Activated naive CD8-positive, alpha-beta T cell treated with anti-CD3 and anti-CD28 coated beads for 36 hours (primary cell): ENCODE results near the gene LDB2. TPM values are rescaled to one million over a fixed set of nuclear protein-coding genes. Genes with fewer than 3 reads are reported as not detected.

Experiments used
- DNase-seq: peaks from one replicate; pipeline ENCODE4 v3.0.0; 2021
- H3K27ac Mint-ChIP-seq: one replicate; pipeline ENCODE4 v1.8.0; 2022; ENCODE audit warnings: mild to moderate bottlenecking, moderate library complexity, mixed read lengths
- H3K27me3 Mint-ChIP-seq: one replicate; pipeline ENCODE4 v1.8.0; 2022; ENCODE audit warnings: mild to moderate bottlenecking, mixed read lengths
- H3K36me3 Mint-ChIP-seq: one replicate; pipeline ENCODE4 v1.8.0; 2021; ENCODE audit warnings: mild to moderate bottlenecking, mixed read lengths
- H3K4me1 Mint-ChIP-seq: one replicate; pipeline ENCODE4 v1.8.0; 2021; ENCODE audit warnings: mixed read lengths
- H3K4me3 Mint-ChIP-seq: one replicate; pipeline ENCODE4 v1.8.0; 2022; ENCODE audit warnings: mild to moderate bottlenecking, moderate library complexity, mixed read lengths
- H3K9me3 Mint-ChIP-seq: one replicate; pipeline ENCODE4 v1.8.0; 2022; ENCODE audit warnings: mixed read lengths
- total RNA-seq, 2 experiments: library from RNA; stranded (reverse); gene quantifications; one replicate each; pipeline ENCODE4 v1.2.3, GENCODE V29; 2021

LDB2 gene
- total RNA-seq, 2 experiments from 2014 or later: not detected

- H3K4me3 Mint-ChIP-seq: no peak overlapping the region
- H3K36me3 Mint-ChIP-seq: no peaks in the 10 kb centered on the region
- no peaks in the 10 kb centered on the region for H3K4me1 Mint-ChIP-seq
- DNase-seq: no peak
- peak overlapping the region; percentile 25 for H3K27ac Mint-ChIP-seq
- H3K9me3 Mint-ChIP-seq: no peaks in the 10 kb centered on the region
- peaks cover 10% of the 10 kb centered on the region for H3K27me3 Mint-ChIP-seq
Observed at GRCh38 chr4:16457944-16458343, 440.5 kb downstream of the LDB2 start.
